K562 (cell line): ENCODE measurements around the gene VSIG4. TPM values are rescaled to one million over a fixed set of nuclear protein-coding genes. Genes with fewer than 3 reads are reported as not detected.

Experiments used
- HNRNPH1 ChIP-seq: fragments of 200-400 bp; formaldehyde crosslinking; optimal IDR thresholded peaks from 2 replicates; pipeline ENCODE3; 2017; ENCODE audit warnings: low read depth, mild to moderate bottlenecking, low read length, moderate library complexity
- POLR2G ChIP-seq: fragments of 200-400 bp; formaldehyde crosslinking; IDR thresholded peaks from 2 replicates; pipeline ENCODE4 v1.6.1; 2017; ENCODE audit warnings: low read depth, mild to moderate bottlenecking, antibody characterized with exemption, low read length, moderate library complexity
- RBM17 ChIP-seq: fragments of 200-400 bp; formaldehyde crosslinking; IDR thresholded peaks from 2 replicates; pipeline ENCODE4 v1.6.1; 2017; ENCODE audit warnings: low read depth, mild to moderate bottlenecking, low read length, borderline replicate concordance
- SRSF3 ChIP-seq: fragments of 200-400 bp; formaldehyde crosslinking; IDR thresholded peaks from 2 replicates; pipeline ENCODE4 v1.6.1; 2016; ENCODE audit warnings: mild to moderate bottlenecking, low read length, moderate library complexity; ENCODE audit not compliant: insufficient read depth
- polyA plus RNA-seq, 8 experiments: library from polyadenylated mRNA; depleted of rRNA in 4 of 8; stranded (reverse) in 5 of 8; unstranded in 3 of 8; fragments of >200 nt; fragmentation: Nextera tagmentation in 2 of 8; fragmentation: Illumina TruSeq in 1 of 8; extraction: Ambion mirVana in 2 of 8; extraction: Trizol in 1 of 8; gene quantifications; 2 replicates each; pipeline versions ENCODE4 v1.2.1 to v1.2.3, GENCODE V29; 2011 to 2014; ENCODE audit warnings: inconsistent platforms in 1 of 8, missing spikeins in 1 of 8
- total RNA-seq, 7 experiments: library from RNA; depleted of rRNA in 6 of 7; stranded (reverse); fragments of >200 nt in 6 of 7; fragmentation: Illumina TruSeq in 2 of 7; extraction: Trizol in 2 of 7; gene quantifications; 2 replicates each; pipeline versions ENCODE4 v1.2.1 to v1.2.3, GENCODE V29; 2011 to 2021; ENCODE audit warnings: low replicate concordance in 1 of 7
- TF ChIP-seq, protein P1 (sequence below): fragments of 250-450 bp; sonication (Bioruptor Pico); IDR thresholded peaks from 2 replicates; pipeline ENCODE4 v1.5.0; 2021; ENCODE audit warnings: mild to moderate bottlenecking, moderate library complexity
- TF ChIP-seq, protein P2 (sequence below): fragments of 450-650 bp; IDR thresholded peaks from 2 replicates; pipeline ENCODE4 v1.6.1; 2018; ENCODE audit not compliant: partially characterized antibody

Gene VSIG4
- total and polyA plus RNA-seq, 9 of the 15 experiments (the other 6 are each of a cell fraction or from before 2014, with no cell fraction given), result 0.22 to 1.6 (median 0.46) TPM; not detected in 1

DNA sequence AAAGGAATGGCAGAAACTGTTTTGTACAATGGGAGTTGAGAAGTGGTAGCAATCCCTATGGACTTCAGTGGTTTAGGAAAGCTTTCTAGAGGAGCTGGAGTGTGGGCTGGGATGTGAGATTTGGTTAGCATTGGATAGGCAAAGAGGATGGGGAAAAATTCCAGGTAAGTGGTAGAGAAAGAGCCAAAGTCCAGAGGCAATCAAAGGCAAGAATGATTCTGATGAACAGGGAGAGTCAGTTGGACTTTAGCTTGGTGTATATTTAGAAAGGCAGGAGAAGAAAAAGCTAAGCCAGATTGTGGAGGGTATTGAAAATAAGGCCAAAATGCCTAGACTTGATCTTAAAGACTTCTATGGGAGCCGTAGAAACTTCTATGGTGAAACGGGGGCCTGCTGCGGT is 3.7 kb upstream of the VSIG4 start (continued):
- TF ChIP-seq, protein P1, sequence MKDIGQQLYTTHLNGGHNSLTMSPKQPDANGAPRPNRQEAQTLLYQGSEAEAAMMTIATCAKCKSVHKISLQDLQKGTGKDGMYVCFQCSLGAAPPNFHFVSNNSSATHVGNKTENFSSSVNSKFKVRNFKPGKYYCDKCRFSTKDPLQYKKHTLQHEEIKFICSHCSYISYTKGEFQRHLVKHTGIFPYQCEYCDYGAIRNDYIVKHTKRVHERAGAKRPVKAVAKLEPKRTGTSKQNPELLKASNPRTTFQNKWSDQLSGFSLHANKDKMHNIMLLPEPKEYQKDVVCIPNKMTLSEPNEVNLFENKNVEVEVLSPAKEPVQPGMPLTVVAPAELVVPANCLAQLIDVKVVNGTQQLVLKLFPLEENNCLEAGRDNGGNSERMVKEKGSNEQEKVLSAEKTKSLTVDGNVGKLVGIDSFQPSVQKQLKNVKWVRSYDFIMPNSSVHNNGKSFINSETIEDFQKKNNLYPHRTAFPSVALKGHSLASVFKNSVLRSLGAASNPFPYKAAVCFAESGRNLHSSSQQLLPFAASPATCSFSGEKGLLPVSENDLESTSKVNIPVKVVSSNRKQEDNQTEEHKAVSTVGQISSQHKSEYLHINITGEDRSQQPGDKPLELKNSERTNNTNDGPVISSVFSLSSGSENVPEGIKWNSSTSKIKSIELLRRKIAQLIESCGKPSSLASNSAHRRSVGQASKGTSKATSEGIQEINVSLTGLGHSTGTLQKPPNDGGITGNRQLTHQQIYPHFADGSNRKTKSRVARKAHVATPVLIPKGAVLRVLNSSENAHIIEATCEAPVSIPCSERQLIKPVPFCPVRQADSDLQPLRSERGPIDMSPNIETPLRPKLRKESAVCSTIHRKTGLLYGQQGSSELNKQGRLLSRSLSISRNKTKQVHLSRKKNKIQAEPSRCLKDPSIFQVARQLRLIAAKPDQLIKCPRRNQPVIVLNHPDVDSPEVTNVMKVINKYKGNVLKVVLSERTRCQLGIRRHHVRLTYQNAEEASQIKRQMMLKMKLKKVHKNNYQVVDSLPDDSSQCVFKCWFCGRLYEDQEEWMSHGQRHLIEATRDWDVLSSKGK (CRISPR knock-in tag), result no peak
- TF ChIP-seq SRSF3 (no peak), HNRNPH1 (no peak), RBM17 (no peak), POLR2G (no peak)
- TF ChIP-seq, protein P2, sequence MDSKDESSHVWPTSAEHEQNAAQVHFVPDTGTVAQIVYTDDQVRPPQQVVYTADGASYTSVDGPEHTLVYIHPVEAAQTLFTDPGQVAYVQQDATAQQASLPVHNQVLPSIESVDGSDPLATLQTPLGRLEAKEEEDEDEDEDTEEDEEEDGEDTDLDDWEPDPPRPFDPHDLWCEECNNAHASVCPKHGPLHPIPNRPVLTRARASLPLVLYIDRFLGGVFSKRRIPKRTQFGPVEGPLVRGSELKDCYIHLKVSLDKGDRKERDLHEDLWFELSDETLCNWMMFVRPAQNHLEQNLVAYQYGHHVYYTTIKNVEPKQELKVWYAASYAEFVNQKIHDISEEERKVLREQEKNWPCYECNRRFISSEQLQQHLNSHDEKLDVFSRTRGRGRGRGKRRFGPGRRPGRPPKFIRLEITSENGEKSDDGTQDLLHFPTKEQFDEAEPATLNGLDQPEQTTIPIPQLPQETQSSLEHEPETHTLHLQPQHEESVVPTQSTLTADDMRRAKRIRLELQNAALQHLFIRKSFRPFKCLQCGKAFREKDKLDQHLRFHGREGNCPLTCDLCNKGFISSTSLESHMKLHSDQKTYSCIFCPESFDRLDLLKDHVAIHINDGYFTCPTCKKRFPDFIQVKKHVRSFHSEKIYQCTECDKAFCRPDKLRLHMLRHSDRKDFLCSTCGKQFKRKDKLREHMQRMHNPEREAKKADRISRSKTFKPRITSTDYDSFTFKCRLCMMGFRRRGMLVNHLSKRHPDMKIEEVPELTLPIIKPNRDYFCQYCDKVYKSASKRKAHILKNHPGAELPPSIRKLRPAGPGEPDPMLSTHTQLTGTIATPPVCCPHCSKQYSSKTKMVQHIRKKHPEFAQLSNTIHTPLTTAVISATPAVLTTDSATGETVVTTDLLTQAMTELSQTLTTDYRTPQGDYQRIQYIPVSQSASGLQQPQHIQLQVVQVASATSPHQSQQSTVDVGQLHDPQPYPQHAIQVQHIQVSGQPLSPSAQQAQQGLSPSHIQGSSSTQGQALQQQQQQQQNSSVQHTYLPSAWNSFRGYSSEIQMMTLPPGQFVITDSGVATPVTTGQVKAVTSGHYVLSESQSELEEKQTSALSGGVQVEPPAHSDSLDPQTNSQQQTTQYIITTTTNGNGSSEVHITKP, result no peak
- TF ChIP-seq, all 486 proteins: peak for 0
